HG02840 (cell line): ENCODE results near the gene ANKMY2.
"Not testable (repeated sequence)": the region's sequence is repeated elsewhere in the genome, so short reads cannot be mapped to it uniquely, and the experiment has no call there.

Experiments used
- ATAC-seq: cut with Tn5 transposase; IDR thresholded peaks from one replicate; pipeline ENCODE4 v1.9.1; 2021; ENCODE audit warnings: mild to moderate bottlenecking, moderate library complexity, moderate number of reproducible peaks; ENCODE audit not compliant: unreplicated experiment, low FRiP score

The ANKMY2 gene

GRCh38 chr7:16645593-16646471 lies at the start of gene ANKMY2, which contains the start of gene BZW2:
TSS of gene ANKMY2 (minus strand) at chr7:16645754. CDS start at chr7:16645573, 181 bp downstream.
TSS of gene BZW2 (plus strand) at chr7:16646181. CDS start at chr7:16665444, 19,263 bp downstream.
- peak; percentile 95 for ATAC-seq

GRCh38 chr7:16694806-16695205 lies 49.3 kb upstream of the ANKMY2 start:
- ATAC-seq = no peak

- no peak for ATAC-seq
These were observed 48.2 kb upstream of the ANKMY2 start for GRCh38 chr7:16693601-16694318.

GRCh38 chr7:16691241-16691640 lies 45.7 kb upstream of the ANKMY2 start:
- no peak for ATAC-seq

- no peak for ATAC-seq
These were observed 42.7 kb upstream of the ANKMY2 start for GRCh38 chr7:16688249-16688648.

- ATAC-seq = no peak
These were observed 40.0 kb upstream of the ANKMY2 start for GRCh38 chr7:16685535-16685934.

- no peak for ATAC-seq
These were observed 39.4 kb upstream of the ANKMY2 start for GRCh38 chr7:16684935-16685334.

GRCh38 chr7:16678645-16679566 lies 33.4 kb upstream of the ANKMY2 start:
- not testable (repeated sequence) for ATAC-seq

- ATAC-seq = no peak
These were observed 32.5 kb upstream of the ANKMY2 start for GRCh38 chr7:16677978-16678494.

GRCh38 chr7:16675277-16675676 lies 29.7 kb upstream of the ANKMY2 start:
- no peak for ATAC-seq

GRCh38 chr7:16671811-16672210 lies 26.3 kb upstream of the ANKMY2 start:
- ATAC-seq = no peak

GRCh38 chr7:16670731-16671344 lies 25.3 kb upstream of the ANKMY2 start:
- ATAC-seq = no peak

- ATAC-seq = no peak
These were observed 24.5 kb upstream of the ANKMY2 start for GRCh38 chr7:16670021-16670420.

- no peak for ATAC-seq
These were observed 24.0 kb upstream of the ANKMY2 start for GRCh38 chr7:16669581-16669980.

- no peak for ATAC-seq
These were observed 23.4 kb upstream of the ANKMY2 start for GRCh38 chr7:16668978-16669377.

- ATAC-seq = no peak
These were observed 22.7 kb upstream of the ANKMY2 start for GRCh38 chr7:16668049-16668858.

- ATAC-seq = no peak
These were observed 21.8 kb upstream of the ANKMY2 start for GRCh38 chr7:16667355-16667754.

GRCh38 chr7:16661924-16662323 lies 16.4 kb upstream of the ANKMY2 start:
- no peak for ATAC-seq
